K562 (cell line): ENCODE results near the gene SLC39A9. TPM values are rescaled to one million over a fixed set of nuclear protein-coding genes. Genes with fewer than 3 reads are reported as not detected.

ENCODE experiments used
- ATAC-seq: fragments of 200-7000 bp; cut with Tn5 transposase; 3 replicates; pipeline ENCODE4 v1.9.1; 2020; ENCODE audit warnings: moderate library complexity
- BruUV-seq: library from RNA; stranded (reverse); fragments of 400-500 nt; replicated peaks from 2 replicates; lab custom pipeline; 2021; lab: Mats Ljungman, UMichigan
- CTCF ChIA-PET: fragments of 300-600 bp; formaldehyde crosslinking; extraction: SDS; loops from one replicate; lab custom pipeline; 2021; ENCODE audit warnings: low intra/inter-chr PET ratio; lab: Yijun Ruan, JAX
- POLR2A ChIA-PET: fragments of 300-600, 350-650 bp; sonication (Branson Sonifier 250); formaldehyde crosslinking; extraction: SDS; loops from one replicate; lab custom pipeline; 2021; ENCODE audit warnings: antibody characterized with exemption, inconsistent platforms; lab: Yijun Ruan, JAX
- DNase-seq, 4 experiments: peaks; one replicate each; pipeline versions ENCODE4 v3.0.0 to v3.0.0-alpha.2; 2011 to 2018; ENCODE audit warnings: low spot score in 3 of 4, mixed read lengths in 3 of 4; ENCODE audit errors: extremely low read depth in 1 of 4
- FAIRE-seq: peaks from 2 replicates; lab custom pipeline; 2011; peaks lifted over from hg19 to GRCh38; lab: Jason Lieb, UNC
- H2AFZ ChIP-seq: 2 replicates; pipeline ENCODE4 v1.6.0; 2011; ENCODE audit warnings: low read depth, low read length, control low read depth, inconsistent platforms
- H3K27ac ChIP-seq: fragments of 200-600 bp; 3 replicates; pipeline ENCODE4 v1.8.0; 2011; ENCODE audit warnings: low read depth, mild to moderate bottlenecking, control low read depth, inconsistent platforms, low read length, moderate library complexity, mixed read lengths; ENCODE audit errors: extremely low read depth
- H3K27me3 ChIP-seq, 2 experiments: fragments of 300-600 bp in 1 of 2; 2 replicates in 1 of 2; 3 replicates in 1 of 2; pipeline versions ENCODE4 v1.6.0 to v1.8.0; 2011; ENCODE audit warnings: inconsistent platforms in 2 of 2, low read length in 2 of 2, mild to moderate bottlenecking in 1 of 2, mixed read lengths in 1 of 2, moderate library complexity in 1 of 2; ENCODE audit not compliant: control insufficient read depth in 2 of 2, insufficient read depth in 2 of 2
- H3K36me3 ChIP-seq: fragments of 300-600 bp; 3 replicates; pipeline ENCODE4 v1.8.0; 2011; ENCODE audit warnings: mild to moderate bottlenecking, low read length, inconsistent platforms; ENCODE audit not compliant: control insufficient read depth, insufficient read depth
- H3K4me1 ChIP-seq, 2 experiments: fragments of 200-600 bp in 1 of 2; replicated peaks in 1 of 2; 2 replicates in 1 of 2; 3 replicates in 1 of 2; pipeline versions ENCODE4 v1.5.1 to v1.8.0; 2011; ENCODE audit warnings: inconsistent platforms in 2 of 2, low read length in 2 of 2, mild to moderate bottlenecking in 1 of 2, mixed read lengths in 1 of 2, moderate library complexity in 1 of 2; ENCODE audit not compliant: control insufficient read depth in 2 of 2, insufficient read depth in 2 of 2
- H3K4me2 ChIP-seq: 2 replicates; pipeline ENCODE4 v1.6.1; 2011; ENCODE audit warnings: low read length, control low read depth, inconsistent platforms, mixed read lengths; ENCODE audit not compliant: insufficient read depth
- H3K4me3 ChIP-seq: fragments of 200-600 bp; sonication (generic), shearing (Covaris generic); 2 replicates; pipeline ENCODE4 v1.5.1; 2016; ENCODE audit warnings: control low read depth, inconsistent platforms
- H3K79me2 ChIP-seq: fragments of 200-600 bp; 3 replicates; pipeline ENCODE4 v1.8.0; 2011; ENCODE audit warnings: low read length, inconsistent platforms; ENCODE audit not compliant: control insufficient read depth, insufficient read depth
- H3K9ac ChIP-seq, 2 experiments: 2 replicates each; pipeline versions ENCODE4 v1.6.0 to v1.6.1; 2011; ENCODE audit warnings: low read depth in 2 of 2, low read length in 2 of 2, control low read depth in 1 of 2, inconsistent platforms in 1 of 2, mild to moderate bottlenecking in 1 of 2, mixed read lengths in 1 of 2; ENCODE audit not compliant: insufficient read depth in 1 of 2
- H3K9me1 ChIP-seq: one replicate; pipeline ENCODE4 v1.6.0; 2011; ENCODE audit warnings: inconsistent platforms, mild to moderate bottlenecking, low read length, moderate library complexity; ENCODE audit not compliant: control insufficient read depth, insufficient read depth
- H3K9me3 ChIP-seq: replicated peaks from 2 replicates; pipeline ENCODE4 v1.5.1; 2011; ENCODE audit warnings: low read depth, low read length, inconsistent platforms; ENCODE audit not compliant: control insufficient read depth, insufficient read depth
- H4K20me1 ChIP-seq: replicated peaks from 2 replicates; pipeline ENCODE4 v1.6.1; 2011; ENCODE audit warnings: low read length, inconsistent platforms, mixed read lengths; ENCODE audit not compliant: control insufficient read depth, insufficient read depth
- BACH1 ChIP-seq: fragments of 200-800 bp; sonication (Bioruptor generic); IDR thresholded peaks from 2 replicates; pipeline ENCODE4 v1.6.1; 2016; ENCODE audit warnings: missing genetic modification characterization, missing compliant biosample characterization
- CBFA2T3 ChIP-seq: fragments of 450-650 bp; IDR thresholded peaks from 2 replicates; pipeline ENCODE4 v1.6.1; 2017
- CCAR2 ChIP-seq: fragments of 200-400 bp; formaldehyde crosslinking; IDR thresholded peaks from 2 replicates; pipeline ENCODE4 v1.6.1; 2017; ENCODE audit warnings: mild to moderate bottlenecking, low read depth, low read length
- CREB1 ChIP-seq, 2 experiments: sonication (generic) in 1 of 2; formaldehyde crosslinking in 1 of 2; IDR thresholded peaks; 2 replicates each; pipeline versions ENCODE4 v1.6.1 to v1.8.0; 2012 to 2022; ENCODE audit warnings: inconsistent platforms in 1 of 2, mild to moderate bottlenecking in 1 of 2, missing genetic modification reagents in 1 of 2, moderate library complexity in 1 of 2
- ERF ChIP-seq: fragments of 450-650 bp; formaldehyde crosslinking; IDR thresholded peaks from 2 replicates; pipeline ENCODE4 v1.4.0; 2020; ENCODE audit warnings: mild to moderate bottlenecking, mixed read lengths
- ETV5 ChIP-seq: sonication (generic); formaldehyde crosslinking; IDR thresholded peaks from 2 replicates; pipeline ENCODE4 v1.4.0; 2020; ENCODE audit warnings: low read depth, mild to moderate bottlenecking, missing genetic modification reagents
- HIVEP1 ChIP-seq: fragments of 250-450 bp; sonication (Bioruptor Pico); IDR thresholded peaks from 2 replicates; pipeline ENCODE4 v1.4.0; 2020; ENCODE audit warnings: mild to moderate bottlenecking
- LARP7 ChIP-seq: fragments of 450-650 bp; IDR thresholded peaks from 2 replicates; pipeline ENCODE4 v1.6.1; 2016
- MYNN ChIP-seq, 2 experiments: sonication (generic); formaldehyde crosslinking in 1 of 2; IDR thresholded peaks; 2 replicates each; pipeline versions ENCODE4 v1.5.0 to v1.6.1; 2016 to 2020; ENCODE audit warnings: antibody characterized with exemption in 1 of 2, missing genetic modification reagents in 1 of 2
- NFATC3 ChIP-seq: fragments of 450-650 bp; IDR thresholded peaks from 2 replicates; pipeline ENCODE4 v1.6.1; 2017; ENCODE audit warnings: mild to moderate bottlenecking
- NFE2L1 ChIP-seq: fragments of 450-650 bp; IDR thresholded peaks from 2 replicates; pipeline ENCODE4 v1.6.1; 2016; ENCODE audit warnings: missing genetic modification characterization, low read depth, mild to moderate bottlenecking, missing compliant biosample characterization, moderate library complexity, borderline replicate concordance
- PURB ChIP-seq: sonication (generic); formaldehyde crosslinking; IDR thresholded peaks from 2 replicates; pipeline ENCODE4 v1.9.0; 2021; ENCODE audit warnings: low read depth, mild to moderate bottlenecking, missing genetic modification reagents
- TAF9B ChIP-seq: fragments of 450-650 bp; IDR thresholded peaks from 2 replicates; pipeline ENCODE4 v1.6.1; 2018; ENCODE audit warnings: mild to moderate bottlenecking; ENCODE audit not compliant: partially characterized antibody
- ZNF695 ChIP-seq: fragments of 450-650 bp; formaldehyde crosslinking; IDR thresholded peaks from 2 replicates; pipeline ENCODE4 v1.4.0; 2020; ENCODE audit warnings: mild to moderate bottlenecking, moderate library complexity
- WGBS: fragments of 100-300 bp; shearing (Covaris generic); methylation state at CpG from one replicate; pipeline ENCODE4 v1.1.6; 2016; ENCODE audit warnings: low coverage, mixed read lengths; ENCODE audit not compliant: insufficient coverage; ENCODE audit errors: missing lambda C conversion rate; 5-methylcytosine and 5-hydroxymethylcytosine counted together
- in situ Hi-C: fragments of 300-500 bp; cut with MboI; formaldehyde crosslinking; loops from 4 replicates; pipeline ENCODE4 v1.15.0; 2018; ENCODE audit warnings: inconsistent platforms, mixed read lengths
- intact Hi-C: fragments of 100-400 bp; cut with micrococcal nuclease; formaldehyde crosslinking; loops from 2 replicates; pipeline ENCODE4 v1.14.2; 2022
- polyA plus RNA-seq, 8 experiments: library from polyadenylated mRNA; depleted of rRNA in 4 of 8; stranded (reverse) in 5 of 8; unstranded in 3 of 8; fragments of >200 nt; fragmentation: Nextera tagmentation in 2 of 8; fragmentation: Illumina TruSeq in 1 of 8; extraction: Ambion mirVana in 2 of 8; extraction: Trizol in 1 of 8; gene quantifications; 2 replicates each; pipeline versions ENCODE4 v1.2.1 to v1.2.3, GENCODE V29; 2011 to 2014; ENCODE audit warnings: inconsistent platforms in 1 of 8, missing spikeins in 1 of 8
- total RNA-seq, 7 experiments: library from RNA; depleted of rRNA in 6 of 7; stranded (reverse); fragments of >200 nt in 6 of 7; fragmentation: Illumina TruSeq in 2 of 7; extraction: Trizol in 2 of 7; gene quantifications; 2 replicates each; pipeline versions ENCODE4 v1.2.1 to v1.2.3, GENCODE V29; 2011 to 2021; ENCODE audit warnings: low replicate concordance in 1 of 7
- TF ChIP-seq, protein P1 (sequence below): fragments of 450-650 bp; IDR thresholded peaks from 2 replicates; pipeline ENCODE4 v1.6.1; 2017; ENCODE audit warnings: antibody characterized with exemption, mild to moderate bottlenecking

SLC39A9 gene
- total and polyA plus RNA-seq, 9 of the 15 experiments (the other 6 are each of a cell fraction or from before 2014, with no cell fraction given) = 18.4 to 66.0 (median 32.5) TPM

GRCh38 chr14:69351911-69352310, 46.6 kb upstream of the SLC39A9 start:
- POLR2A ChIA-PET = no interaction called here
- 0% methylated on average over 5 of the region's 5 CpGs for WGBS
- BruUV-seq = no TSS peak
- intact Hi-C loops (no loop called here), in situ Hi-C loops (no loop called here)
- H3K4me3 ChIP-seq = no peak overlapping the region
- no peaks in the 10 kb centered on the region for H3K9me1 ChIP-seq
- peaks cover 0 to 75% of the 10 kb centered on the region in 2 experiments; a peak in 3 of 5 replicates for H3K27me3 ChIP-seq
- no peaks in the 10 kb centered on the region for H3K79me2 ChIP-seq
- H3K4me2 ChIP-seq = no peak overlapping the region
- no peak for DNase-seq
- no peaks in the 10 kb centered on the region for H3K9me3 ChIP-seq
- no peak for TF ChIP-seq ZNF695 (CRISPR knock-in tag)
- TF ChIP-seq CREB1 (IDR thresholded peaks at IDR 0.05) = no peak
- TF ChIP-seq CREB1 (CRISPR knock-in tag; IDR thresholded peaks at IDR 0.05) = no peak
- no peak for TF ChIP-seq ETV5 (CRISPR knock-in tag)
- TF ChIP-seq PURB (CRISPR knock-in tag) = no peak
- no peak for TF ChIP-seq BACH1 (tag)
- no peak for TF ChIP-seq CBFA2T3
- TF ChIP-seq TAF9B = no peak
- no peak for TF ChIP-seq NFE2L1
- no peak for TF ChIP-seq MYNN (IDR thresholded peaks at IDR 0.05)
- TF ChIP-seq MYNN (CRISPR knock-in tag; IDR thresholded peaks at IDR 0.05) = no peak
- TF ChIP-seq LARP7 = no peak
- no peak for TF ChIP-seq CCAR2
- TF ChIP-seq NFATC3 = no peak
- no peak for TF ChIP-seq HIVEP1
- TF ChIP-seq ERF (CRISPR knock-in tag) = no peak
- TF ChIP-seq, protein P1, sequence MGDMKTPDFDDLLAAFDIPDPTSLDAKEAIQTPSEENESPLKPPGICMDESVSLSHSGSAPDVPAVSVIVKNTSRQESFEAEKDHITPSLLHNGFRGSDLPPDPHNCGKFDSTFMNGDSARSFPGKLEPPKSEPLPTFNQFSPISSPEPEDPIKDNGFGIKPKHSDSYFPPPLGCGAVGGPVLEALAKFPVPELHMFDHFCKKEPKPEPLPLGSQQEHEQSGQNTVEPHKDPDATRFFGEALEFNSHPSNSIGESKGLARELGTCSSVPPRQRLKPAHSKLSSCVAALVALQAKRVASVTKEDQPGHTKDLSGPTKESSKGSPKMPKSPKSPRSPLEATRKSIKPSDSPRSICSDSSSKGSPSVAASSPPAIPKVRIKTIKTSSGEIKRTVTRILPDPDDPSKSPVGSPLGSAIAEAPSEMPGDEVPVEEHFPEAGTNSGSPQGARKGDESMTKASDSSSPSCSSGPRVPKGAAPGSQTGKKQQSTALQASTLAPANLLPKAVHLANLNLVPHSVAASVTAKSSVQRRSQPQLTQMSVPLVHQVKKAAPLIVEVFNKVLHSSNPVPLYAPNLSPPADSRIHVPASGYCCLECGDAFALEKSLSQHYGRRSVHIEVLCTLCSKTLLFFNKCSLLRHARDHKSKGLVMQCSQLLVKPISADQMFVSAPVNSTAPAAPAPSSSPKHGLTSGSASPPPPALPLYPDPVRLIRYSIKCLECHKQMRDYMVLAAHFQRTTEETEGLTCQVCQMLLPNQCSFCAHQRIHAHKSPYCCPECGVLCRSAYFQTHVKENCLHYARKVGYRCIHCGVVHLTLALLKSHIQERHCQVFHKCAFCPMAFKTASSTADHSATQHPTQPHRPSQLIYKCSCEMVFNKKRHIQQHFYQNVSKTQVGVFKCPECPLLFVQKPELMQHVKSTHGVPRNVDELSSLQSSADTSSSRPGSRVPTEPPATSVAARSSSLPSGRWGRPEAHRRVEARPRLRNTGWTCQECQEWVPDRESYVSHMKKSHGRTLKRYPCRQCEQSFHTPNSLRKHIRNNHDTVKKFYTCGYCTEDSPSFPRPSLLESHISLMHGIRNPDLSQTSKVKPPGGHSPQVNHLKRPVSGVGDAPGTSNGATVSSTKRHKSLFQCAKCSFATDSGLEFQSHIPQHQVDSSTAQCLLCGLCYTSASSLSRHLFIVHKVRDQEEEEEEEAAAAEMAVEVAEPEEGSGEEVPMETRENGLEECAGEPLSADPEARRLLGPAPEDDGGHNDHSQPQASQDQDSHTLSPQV = no peak
- no peak overlapping the region for H2AFZ ChIP-seq
- no peak for FAIRE-seq
- no peaks in the 10 kb centered on the region for H3K4me1 ChIP-seq
- CTCF ChIA-PET = no interaction called here
- H3K36me3 ChIP-seq = no peaks in the 10 kb centered on the region
- ATAC-seq = no peak
- no peaks in the 10 kb centered on the region for H4K20me1 ChIP-seq
- H3K27ac ChIP-seq = no peak overlapping the region
- no peak overlapping the region; a peak in 1 of 4 replicates for H3K9ac ChIP-seq
